Measurements from ENCODE around the gene ARID1B.

Gene ARID1B

DNA sequence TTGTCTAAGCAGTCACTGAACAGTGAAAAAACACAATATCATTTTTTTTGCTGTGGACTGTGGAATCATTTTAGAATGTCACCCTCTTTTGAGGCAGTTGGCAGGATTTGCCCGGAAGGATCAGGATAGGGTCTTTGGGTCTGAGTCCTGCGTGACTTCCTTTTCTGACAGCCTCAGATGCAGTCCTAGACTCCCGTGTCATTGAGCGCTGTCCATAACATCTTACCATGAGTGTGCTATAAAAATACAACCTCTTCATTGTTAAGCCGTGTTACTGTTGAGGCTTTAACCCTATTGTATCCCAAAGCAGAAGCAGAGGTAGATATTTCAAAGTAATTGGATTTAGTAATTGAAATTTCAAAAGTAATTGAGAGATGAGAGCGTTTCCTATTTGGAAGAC is 30.6 kb downstream of the ARID1B start:
- Histone ChIP-seq H3K79me2 (ENCODE audit: insufficient read depth, low read length) (peaks cover 98% of the 10 kb centered on the region), H4K20me1 (ENCODE audit: low read depth, low read length) (peaks cover 21% of the 10 kb centered on the region), H3K27ac (ENCODE audit: low read depth, low read length) (peak overlapping the region; percentile 4; the same call in 1 of the 2 replicates), H3K4me3 (ENCODE audit: insufficient read depth, low read length, poor library complexity, severe bottlenecking) (peak overlapping the region; percentile 26), H3K27me3 (ENCODE audit: low read length) (no peaks in the 10 kb centered on the region), H3K9me3 (ENCODE audit: insufficient read depth, low read length) (no peaks in the 10 kb centered on the region), H3F3A (ENCODE audit: insufficient read depth) (peaks cover 7% of the 10 kb centered on the region), H3K9me2 (replicated peaks; ENCODE audit: insufficient read depth, low read length) (no peaks in the 10 kb centered on the region), H3K9ac (ENCODE audit: low read length) (peak overlapping the region; percentile 14; the same call in 1 of the 2 replicates), H3K4me2 (ENCODE audit: low read depth, low read length, poor library complexity, severe bottlenecking) (peak overlapping the region; percentile 74), H3K36me3 (ENCODE audit: low read length) (no peaks in the 10 kb centered on the region), H2AFZ (ENCODE audit: low read depth, low read length, severe bottlenecking) (no peak overlapping the region)
- no peak for TF ChIP-seq EZH2phosphoT487 (conservative IDR thresholded peaks at IDR 0.05; ENCODE audit: low read length)
- TF ChIP-seq, protein P1, sequence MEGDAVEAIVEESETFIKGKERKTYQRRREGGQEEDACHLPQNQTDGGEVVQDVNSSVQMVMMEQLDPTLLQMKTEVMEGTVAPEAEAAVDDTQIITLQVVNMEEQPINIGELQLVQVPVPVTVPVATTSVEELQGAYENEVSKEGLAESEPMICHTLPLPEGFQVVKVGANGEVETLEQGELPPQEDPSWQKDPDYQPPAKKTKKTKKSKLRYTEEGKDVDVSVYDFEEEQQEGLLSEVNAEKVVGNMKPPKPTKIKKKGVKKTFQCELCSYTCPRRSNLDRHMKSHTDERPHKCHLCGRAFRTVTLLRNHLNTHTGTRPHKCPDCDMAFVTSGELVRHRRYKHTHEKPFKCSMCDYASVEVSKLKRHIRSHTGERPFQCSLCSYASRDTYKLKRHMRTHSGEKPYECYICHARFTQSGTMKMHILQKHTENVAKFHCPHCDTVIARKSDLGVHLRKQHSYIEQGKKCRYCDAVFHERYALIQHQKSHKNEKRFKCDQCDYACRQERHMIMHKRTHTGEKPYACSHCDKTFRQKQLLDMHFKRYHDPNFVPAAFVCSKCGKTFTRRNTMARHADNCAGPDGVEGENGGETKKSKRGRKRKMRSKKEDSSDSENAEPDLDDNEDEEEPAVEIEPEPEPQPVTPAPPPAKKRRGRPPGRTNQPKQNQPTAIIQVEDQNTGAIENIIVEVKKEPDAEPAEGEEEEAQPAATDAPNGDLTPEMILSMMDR (IDR thresholded peaks at IDR 0.05; ENCODE audit: insufficient read depth, low read length, poor library complexity, severe bottlenecking), result no peak

DNA sequence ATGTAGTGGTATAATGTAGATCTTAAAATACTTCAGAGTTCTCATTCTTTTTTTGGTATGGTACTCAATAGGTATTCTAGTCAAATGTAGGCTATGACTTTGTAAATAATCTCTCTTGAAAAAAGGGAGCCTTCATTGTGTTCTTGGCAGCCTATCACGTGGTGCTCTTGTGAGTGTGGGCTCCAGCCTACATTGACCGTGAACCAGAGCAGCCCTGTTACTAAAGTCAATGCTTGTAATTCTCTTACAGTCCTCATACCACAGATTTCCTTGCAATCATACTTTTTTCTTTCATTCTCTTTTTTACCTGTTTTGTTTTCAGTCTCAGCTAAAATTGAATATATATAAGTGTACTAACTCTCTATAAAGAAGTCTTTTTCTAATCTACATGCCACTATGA is 31.1 kb downstream of the ARID1B start:
- Histone ChIP-seq H3K9me3 (ENCODE audit: insufficient read depth, low read length) (no peaks in the 10 kb centered on the region), H3K27me3 (ENCODE audit: low read length) (no peaks in the 10 kb centered on the region)
- no peak for TF ChIP-seq EZH2phosphoT487 (conservative IDR thresholded peaks at IDR 0.05; ENCODE audit: low read length)
- TF ChIP-seq, protein P1 (IDR thresholded peaks at IDR 0.05; ENCODE audit: insufficient read depth, low read length, poor library complexity, severe bottlenecking), result no peak

DNA sequence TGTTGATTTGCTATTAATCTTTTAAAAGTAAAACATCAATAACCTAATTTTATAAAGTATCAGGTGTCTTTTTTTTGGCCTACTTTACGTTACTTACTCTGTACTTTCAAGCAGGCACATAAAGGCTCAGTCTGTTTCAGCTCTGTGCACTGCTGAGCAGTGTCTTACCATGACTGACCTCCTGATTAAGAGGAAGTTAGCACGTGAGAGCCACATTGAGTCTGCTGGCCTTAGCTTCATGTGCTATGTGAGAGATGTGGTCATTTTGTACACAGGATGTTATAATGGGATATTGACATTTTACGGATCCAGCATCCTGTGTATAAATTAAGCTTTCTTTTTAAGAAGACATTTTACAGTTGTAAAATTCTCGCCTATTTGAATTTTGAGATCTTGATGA is 31.9 kb downstream of the ARID1B start:
- Histone ChIP-seq H3K9ac (ENCODE audit: low read length) (peak overlapping the region; percentile 18; the same call in 1 of the 2 replicates), H3K27me3 (ENCODE audit: low read length) (no peaks in the 10 kb centered on the region), H3F3A (ENCODE audit: insufficient read depth) (peaks cover 7% of the 10 kb centered on the region), H4K20me1 (ENCODE audit: low read depth, low read length) (peaks cover 15% of the 10 kb centered on the region; the same call in 1 of the 2 replicates), H3K4me2 (ENCODE audit: low read depth, low read length, poor library complexity, severe bottlenecking) (peak overlapping the region; percentile 74), H3K4me3 (ENCODE audit: insufficient read depth, low read length, poor library complexity, severe bottlenecking) (no peak overlapping the region), H3K79me2 (ENCODE audit: insufficient read depth, low read length) (peaks cover 95% of the 10 kb centered on the region), H2AFZ (ENCODE audit: low read depth, low read length, severe bottlenecking) (no peak overlapping the region), H3K9me3 (ENCODE audit: insufficient read depth, low read length) (no peaks in the 10 kb centered on the region), H3K36me3 (ENCODE audit: low read length) (no peaks in the 10 kb centered on the region), H3K27ac (ENCODE audit: low read depth, low read length) (peak overlapping the region; percentile 36; the same call in 1 of the 2 replicates), H3K9me2 (replicated peaks; ENCODE audit: insufficient read depth, low read length) (no peaks in the 10 kb centered on the region)
- TF ChIP-seq, protein P1 (IDR thresholded peaks at IDR 0.05; ENCODE audit: insufficient read depth, low read length, poor library complexity, severe bottlenecking), result no peak
- no peak for TF ChIP-seq EZH2phosphoT487 (conservative IDR thresholded peaks at IDR 0.05; ENCODE audit: low read length)

More for the DNA sequence above, 31.1 kb downstream of the ARID1B start:
- peaks cover 7% of the 10 kb centered on the region for H3F3A ChIP-seq (ENCODE audit: insufficient read depth)
- peak overlapping the region; percentile 26 for H3K4me3 ChIP-seq (ENCODE audit: insufficient read depth, low read length, poor library complexity, severe bottlenecking)
- H3K27ac ChIP-seq (ENCODE audit: low read depth, low read length), result peak overlapping the region; percentile 36; the same call in 1 of the 2 replicates
- H2AFZ ChIP-seq (ENCODE audit: low read depth, low read length, severe bottlenecking), result no peak overlapping the region
- no peaks in the 10 kb centered on the region for H3K36me3 ChIP-seq (ENCODE audit: low read length)
- H3K9me2 ChIP-seq (replicated peaks; ENCODE audit: insufficient read depth, low read length), result no peaks in the 10 kb centered on the region
- H3K4me2 ChIP-seq (ENCODE audit: low read depth, low read length, poor library complexity, severe bottlenecking), result peak overlapping the region; percentile 74
- H4K20me1 ChIP-seq (ENCODE audit: low read depth, low read length), result peaks cover 17% of the 10 kb centered on the region
- H3K9ac ChIP-seq (ENCODE audit: low read length), result peak overlapping the region; percentile 18; the same call in 1 of the 2 replicates
- peaks cover 95% of the 10 kb centered on the region for H3K79me2 ChIP-seq (ENCODE audit: insufficient read depth, low read length)
